Measurements from ENCODE around the gene PRG2. TPM values are rescaled to one million over a fixed set of nuclear protein-coding genes. Genes with fewer than 3 reads are reported as not detected.
A peak's percentile ranks its signal among the peaks of the same experiment; 100 is the strongest.

The PRG2 gene
- polyA plus RNA-seq (2013, experiment 1 of 2): 0.13 TPM
- polyA plus RNA-seq (2013, experiment 2 of 2): 0.08 TPM

GRCh38 chr11:57390535-57390934, at the start of gene PRG2:
Gene PRG2, minus strand, starts transcription at chr11:57390650. Its CDS starts 706 bp downstream, at chr11:57389944.
- Histone ChIP-seq H3K4me1 (ENCODE audit: control insufficient read depth, low read depth, low read length) (no peaks in the 10 kb centered on the region), H3K18ac (ENCODE audit: low read length) (no peak within 1 kb of the TSS), H3K4me2 (ENCODE audit: low read length) (no peak within 1 kb of the TSS), H3K4ac (ENCODE audit: low read depth, low read length) (no peak within 1 kb of the TSS), H3K27ac (ENCODE audit: low read depth, low read length) (no peak within 1 kb of the TSS), H4K8ac (ENCODE audit: low read depth, low read length) (no peak within 1 kb of the TSS), H3K27me3 (ENCODE audit: insufficient read depth, low read length, poor library complexity) (no peaks in the 10 kb centered on the region), H2BK120ac (ENCODE audit: low read depth, low read length) (no peak within 1 kb of the TSS), H3K9ac (ENCODE audit: low read length) (no peak within 1 kb of the TSS), H3K23ac (ENCODE audit: low read length) (no peak within 1 kb of the TSS), H2AK5ac (ENCODE audit: low read length) (no peak within 1 kb of the TSS), H2BK15ac (replicated peaks; ENCODE audit: low read depth) (no peak within 1 kb of the TSS), H3K56ac (ENCODE audit: low read length) (no peak within 1 kb of the TSS), H4K5ac (ENCODE audit: low read length) (no peak within 1 kb of the TSS), H3K36me3 (ENCODE audit: control insufficient read depth, insufficient read depth, low read length) (no peaks in the 10 kb centered on the region), H3K79me2 (ENCODE audit: control insufficient read depth, insufficient read depth, low read length) (no peaks in the 10 kb centered on the region), H3K4me3 (ENCODE audit: low read length) (no peak within 1 kb of the TSS), H3K79me1 (ENCODE audit: low read length) (no peaks in the 10 kb centered on the region), H2BK5ac (ENCODE audit: low read length) (no peak within 1 kb of the TSS)
- peak; percentile 6 for DNase-seq
- no CpG with 5 or more reads among the region's 2 CpGs for WGBS (ENCODE audit: extremely low coverage, insufficient coverage, low lambda C conversion rate)

- Histone ChIP-seq H3K4me2 (ENCODE audit: low read length) (no peak overlapping the region), H3K27me3 (ENCODE audit: insufficient read depth, low read length, poor library complexity) (peaks cover 2% of the 10 kb centered on the region), H3K4me1 (ENCODE audit: control insufficient read depth, low read depth, low read length) (no peaks in the 10 kb centered on the region), H3K9ac (ENCODE audit: low read length) (no peak overlapping the region), H3K56ac (ENCODE audit: low read length) (no peak overlapping the region), H3K4ac (ENCODE audit: low read depth, low read length) (no peak overlapping the region), H2AK5ac (ENCODE audit: low read length) (no peak overlapping the region), H4K8ac (ENCODE audit: low read depth, low read length) (no peak overlapping the region), H2BK5ac (ENCODE audit: low read length) (no peak overlapping the region), H2BK15ac (replicated peaks; ENCODE audit: low read depth) (no peak overlapping the region), H3K27ac (ENCODE audit: low read depth, low read length) (no peak overlapping the region), H3K18ac (ENCODE audit: low read length) (no peak overlapping the region), H3K4me3 (ENCODE audit: low read length) (no peak overlapping the region), H2BK120ac (ENCODE audit: low read depth, low read length) (no peak overlapping the region), H3K79me2 (ENCODE audit: control insufficient read depth, insufficient read depth, low read length) (no peaks in the 10 kb centered on the region), H3K36me3 (ENCODE audit: control insufficient read depth, insufficient read depth, low read length) (no peaks in the 10 kb centered on the region), H4K5ac (ENCODE audit: low read length) (no peak overlapping the region), H3K79me1 (ENCODE audit: low read length) (no peaks in the 10 kb centered on the region), H3K23ac (ENCODE audit: low read length) (no peak overlapping the region)
- no CpG with 5 or more reads among the region's 6 CpGs for WGBS (ENCODE audit: extremely low coverage, insufficient coverage, low lambda C conversion rate)
- no peak for DNase-seq
Measured at GRCh38 chr11:57439786-57440185, 49.3 kb upstream of the PRG2 start.

GRCh38 chr11:57438345-57439285, 48.2 kb upstream of the PRG2 start:
- Histone ChIP-seq H3K4me3 (ENCODE audit: low read length) (no peak overlapping the region), H4K8ac (ENCODE audit: low read depth, low read length) (no peak overlapping the region), H3K79me2 (ENCODE audit: control insufficient read depth, insufficient read depth, low read length) (no peaks in the 10 kb centered on the region), H2BK5ac (ENCODE audit: low read length) (no peak overlapping the region), H2AK5ac (ENCODE audit: low read length) (no peak overlapping the region), H3K27me3 (ENCODE audit: insufficient read depth, low read length, poor library complexity) (peaks cover 2% of the 10 kb centered on the region), H3K56ac (ENCODE audit: low read length) (no peak overlapping the region), H3K4ac (ENCODE audit: low read depth, low read length) (no peak overlapping the region), H3K36me3 (ENCODE audit: control insufficient read depth, insufficient read depth, low read length) (no peaks in the 10 kb centered on the region), H3K4me1 (ENCODE audit: control insufficient read depth, low read depth, low read length) (no peaks in the 10 kb centered on the region), H3K18ac (ENCODE audit: low read length) (no peak overlapping the region), H3K23ac (ENCODE audit: low read length) (no peak overlapping the region), H3K4me2 (ENCODE audit: low read length) (no peak overlapping the region), H3K9ac (ENCODE audit: low read length) (no peak overlapping the region), H2BK120ac (ENCODE audit: low read depth, low read length) (no peak overlapping the region), H3K79me1 (ENCODE audit: low read length) (no peaks in the 10 kb centered on the region), H4K5ac (ENCODE audit: low read length) (no peak overlapping the region), H3K27ac (ENCODE audit: low read depth, low read length) (no peak overlapping the region), H2BK15ac (replicated peaks; ENCODE audit: low read depth) (no peak overlapping the region)
- no peak for DNase-seq
- WGBS (ENCODE audit: extremely low coverage, insufficient coverage, low lambda C conversion rate): no CpG with 5 or more reads among the region's 12 CpGs

GRCh38 chr11:57436031-57436430, 45.6 kb upstream of the PRG2 start:
- Histone ChIP-seq H2BK120ac (ENCODE audit: low read depth, low read length) (no peak overlapping the region), H3K79me2 (ENCODE audit: control insufficient read depth, insufficient read depth, low read length) (no peaks in the 10 kb centered on the region), H3K79me1 (ENCODE audit: low read length) (no peaks in the 10 kb centered on the region), H3K18ac (ENCODE audit: low read length) (no peak overlapping the region), H2AK5ac (ENCODE audit: low read length) (no peak overlapping the region), H2BK5ac (ENCODE audit: low read length) (no peak overlapping the region), H3K56ac (ENCODE audit: low read length) (no peak overlapping the region), H3K9ac (ENCODE audit: low read length) (no peak overlapping the region), H3K4ac (ENCODE audit: low read depth, low read length) (no peak overlapping the region), H4K8ac (ENCODE audit: low read depth, low read length) (no peak overlapping the region), H3K36me3 (ENCODE audit: control insufficient read depth, insufficient read depth, low read length) (no peaks in the 10 kb centered on the region), H3K23ac (ENCODE audit: low read length) (no peak overlapping the region), H3K27me3 (ENCODE audit: insufficient read depth, low read length, poor library complexity) (peaks cover under 1% of the 10 kb centered on the region), H3K4me2 (ENCODE audit: low read length) (no peak overlapping the region), H2BK15ac (replicated peaks; ENCODE audit: low read depth) (no peak overlapping the region), H4K5ac (ENCODE audit: low read length) (no peak overlapping the region), H3K4me1 (ENCODE audit: control insufficient read depth, low read depth, low read length) (no peaks in the 10 kb centered on the region), H3K27ac (ENCODE audit: low read depth, low read length) (no peak overlapping the region), H3K4me3 (ENCODE audit: low read length) (no peak overlapping the region)
- DNase-seq: no peak
- no CpG with 5 or more reads among the region's 7 CpGs for WGBS (ENCODE audit: extremely low coverage, insufficient coverage, low lambda C conversion rate)

- Histone ChIP-seq H4K5ac (ENCODE audit: low read length) (no peak overlapping the region), H3K9ac (ENCODE audit: low read length) (no peak overlapping the region), H2BK15ac (replicated peaks; ENCODE audit: low read depth) (no peak overlapping the region), H2BK5ac (ENCODE audit: low read length) (no peak overlapping the region), H3K56ac (ENCODE audit: low read length) (peak overlapping the region; percentile 15), H3K79me2 (ENCODE audit: control insufficient read depth, insufficient read depth, low read length) (no peaks in the 10 kb centered on the region), H3K18ac (ENCODE audit: low read length) (no peak overlapping the region), H3K27ac (ENCODE audit: low read depth, low read length) (no peak overlapping the region), H3K4me1 (ENCODE audit: control insufficient read depth, low read depth, low read length) (no peaks in the 10 kb centered on the region), H3K36me3 (ENCODE audit: control insufficient read depth, insufficient read depth, low read length) (no peaks in the 10 kb centered on the region), H3K79me1 (ENCODE audit: low read length) (no peaks in the 10 kb centered on the region), H2AK5ac (ENCODE audit: low read length) (no peak overlapping the region), H3K23ac (ENCODE audit: low read length) (no peak overlapping the region), H3K4ac (ENCODE audit: low read depth, low read length) (no peak overlapping the region), H3K27me3 (ENCODE audit: insufficient read depth, low read length, poor library complexity) (no peaks in the 10 kb centered on the region), H4K8ac (ENCODE audit: low read depth, low read length) (no peak overlapping the region), H2BK120ac (ENCODE audit: low read depth, low read length) (no peak overlapping the region), H3K4me3 (ENCODE audit: low read length) (no peak overlapping the region), H3K4me2 (ENCODE audit: low read length) (no peak overlapping the region)
- WGBS (ENCODE audit: extremely low coverage, insufficient coverage, low lambda C conversion rate): no CpG with 5 or more reads among the region's 15 CpGs
- no peak for DNase-seq
Measured at GRCh38 chr11:57434640-57435546, 44.4 kb upstream of the PRG2 start.
